Measurements from ENCODE around the gene PRSS33.

PRSS33 gene

GRCh38 chr16:2811703-2812471 is 24.5 kb upstream of the PRSS33 start:
- no peak for TF ChIP-seq CTCF (IDR thresholded peaks at IDR 0.05; ENCODE audit: insufficient read depth, low read length, missing control alignments)
- no peak for DNase-seq (ENCODE audit: low read depth, low spot score)
- no peak overlapping the region for H3K4me3 ChIP-seq (ENCODE audit: low read depth, low read length)
- ChIA-PET CTCF (interaction anchor here (1.2 to 2.2 kb wide), 2 partner anchors 11 to 27 kb away, joined by 7 to 9 read pairs; no protein-coding TSS in a partner anchor), POLR2A (no interaction called here)

- POLR2A ChIA-PET, result no interaction called here
- DNase-seq (ENCODE audit: low read depth, low spot score), result no peak
- TF ChIP-seq CTCF (IDR thresholded peaks at IDR 0.05; ENCODE audit: insufficient read depth, low read length, missing control alignments), result no peak
- CTCF ChIA-PET, result interaction anchor here (2.2 kb wide), 1 partner anchor 12 kb away, joined by 9 read pairs; no protein-coding TSS in a partner anchor
- no peak overlapping the region for H3K4me3 ChIP-seq (ENCODE audit: low read depth, low read length)
These were observed 23.3 kb upstream of the PRSS33 start for GRCh38 chr16:2810651-2811050.

- TF ChIP-seq CTCF (IDR thresholded peaks at IDR 0.05; ENCODE audit: insufficient read depth, low read length, missing control alignments), result no peak
- POLR2A ChIA-PET, result no interaction called here
- CTCF ChIA-PET, result interaction anchor here (1.1 kb wide), 1 partner anchor 20 kb away, joined by 3 read pairs; the partner anchor contains the start of gene ZG16B
- no peak for DNase-seq (ENCODE audit: low read depth, low spot score)
- no peak overlapping the region for H3K4me3 ChIP-seq (ENCODE audit: low read depth, low read length)
These were observed 21.9 kb upstream of the PRSS33 start for GRCh38 chr16:2809149-2809760.

- no peak for TF ChIP-seq CTCF (IDR thresholded peaks at IDR 0.05; ENCODE audit: insufficient read depth, low read length, missing control alignments)
- no peak for DNase-seq (ENCODE audit: low read depth, low spot score)
- ChIA-PET CTCF (no interaction called here), POLR2A (no interaction called here)
- no peak overlapping the region for H3K4me3 ChIP-seq (ENCODE audit: low read depth, low read length)
These were observed 20.8 kb upstream of the PRSS33 start for GRCh38 chr16:2808181-2808580.

GRCh38 chr16:2806286-2806685 is 18.9 kb upstream of the PRSS33 start:
- TF ChIP-seq CTCF (IDR thresholded peaks at IDR 0.05; ENCODE audit: insufficient read depth, low read length, missing control alignments), result no peak
- H3K4me3 ChIP-seq (ENCODE audit: low read depth, low read length), result no peak overlapping the region
- DNase-seq (ENCODE audit: low read depth, low spot score), result no peak
- CTCF ChIA-PET, result no interaction called here
- POLR2A ChIA-PET, result no interaction called here

GRCh38 chr16:2804728-2805127 is 17.4 kb upstream of the PRSS33 start:
- CTCF ChIA-PET, result no interaction called here
- no peak overlapping the region for H3K4me3 ChIP-seq (ENCODE audit: low read depth, low read length)
- DNase-seq (ENCODE audit: low read depth, low spot score), result no peak
- no peak for TF ChIP-seq CTCF (IDR thresholded peaks at IDR 0.05; ENCODE audit: insufficient read depth, low read length, missing control alignments)
- POLR2A ChIA-PET, result no interaction called here

Measured in AG04449 (cell line).